GM19351 (cell line): Measurements from ENCODE around the gene PEX5.
"Not testable (repeated sequence)": the region's sequence is repeated elsewhere in the genome, so short reads cannot be mapped to it uniquely, and the experiment has no call there.

ENCODE experiments used
- ATAC-seq: cut with Tn5 transposase; IDR thresholded peaks from one replicate; pipeline ENCODE4 v1.9.1; 2021; ENCODE audit warnings: mild to moderate bottlenecking, moderate library complexity; ENCODE audit not compliant: unreplicated experiment

PEX5 gene

GRCh38 chr12:7158781-7159609 lies 30.5 kb upstream of the PEX5 start:
- ATAC-seq: no peak

DNA sequence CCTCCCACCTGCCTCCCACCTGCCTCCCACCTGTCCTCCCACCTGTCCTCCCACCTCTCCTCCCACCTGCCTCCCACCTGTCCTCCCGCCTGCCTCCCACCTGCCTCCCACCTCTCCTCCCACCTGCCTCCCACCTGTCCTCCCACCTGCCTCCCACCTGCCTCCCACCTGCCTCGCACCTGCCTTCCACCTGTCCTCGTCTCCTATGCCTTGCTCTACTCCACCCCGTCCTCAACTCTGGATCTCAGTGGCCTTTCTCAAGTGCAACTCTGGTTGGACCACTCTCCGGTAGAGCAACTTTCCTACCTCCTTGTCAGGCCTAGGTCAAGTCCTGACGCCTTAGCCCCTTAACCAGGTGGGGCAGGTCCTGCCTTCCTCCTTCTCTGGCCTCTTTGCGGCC lies 29.3 kb upstream of the PEX5 start:
- no peak for ATAC-seq

DNA sequence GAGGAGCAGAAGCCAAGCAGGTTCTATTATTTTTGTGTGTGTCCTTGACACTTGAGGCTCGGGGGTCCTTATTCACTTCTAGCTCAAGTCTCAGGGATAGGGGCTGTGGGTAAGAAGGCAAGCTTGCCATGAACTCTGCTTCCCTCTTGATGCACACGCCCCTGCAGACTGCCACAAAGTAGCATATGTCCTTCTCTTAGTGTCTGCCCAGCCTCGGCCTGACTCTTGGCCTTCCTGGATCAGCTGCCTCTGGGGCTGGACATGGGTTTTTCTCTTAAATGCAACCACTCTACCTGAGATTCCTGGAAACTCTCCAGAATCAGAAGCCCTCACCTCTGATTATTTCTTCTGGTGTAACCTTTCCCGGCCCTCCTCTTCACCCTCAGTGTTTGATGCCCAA lies 28.2 kb upstream of the PEX5 start:
- no peak for ATAC-seq

DNA sequence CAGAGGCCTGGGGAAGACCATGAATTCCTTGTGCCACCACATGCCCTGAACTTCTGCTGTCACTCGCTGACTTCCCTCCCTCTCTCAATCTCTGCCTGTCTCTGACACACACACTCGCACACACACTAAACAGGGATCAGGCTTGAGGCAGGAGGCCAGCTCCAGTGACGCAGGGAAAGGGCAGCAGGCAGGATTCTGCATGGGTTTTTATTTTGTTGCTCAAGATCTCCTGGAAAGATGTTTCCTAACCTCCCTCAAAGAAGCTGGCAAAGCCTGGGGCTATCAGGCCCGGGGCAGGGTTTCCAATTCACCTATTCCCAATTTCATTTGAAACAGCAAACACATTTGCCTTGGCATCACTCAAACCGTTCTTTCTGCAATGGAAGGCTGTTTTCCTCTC lies 27.7 kb upstream of the PEX5 start:
- ATAC-seq: no peak

DNA sequence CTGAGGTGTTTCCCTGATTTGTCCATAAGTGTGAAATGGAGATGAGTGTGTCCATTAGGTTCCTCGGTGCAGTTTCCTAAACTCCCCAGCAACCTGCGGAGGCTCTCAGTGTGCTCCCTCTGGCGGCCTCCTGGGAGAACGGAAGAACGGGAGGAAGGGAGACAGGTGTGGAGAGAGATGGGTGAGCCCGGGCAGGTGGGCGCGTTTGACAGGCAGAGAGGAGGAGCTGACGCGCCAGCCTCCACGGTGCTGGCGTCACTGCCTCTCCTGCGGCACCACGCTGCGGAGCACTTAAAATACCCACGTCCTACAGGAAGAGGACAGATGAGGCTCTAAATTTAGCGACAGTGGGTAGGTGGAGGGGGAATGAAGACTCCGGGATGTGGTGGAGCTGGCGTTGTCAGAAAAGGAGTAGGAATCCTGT lies 26.8 kb upstream of the PEX5 start:
- ATAC-seq: no peak

GRCh38 chr12:7169951-7170350 lies 19.5 kb upstream of the PEX5 start:
- ATAC-seq: no peak

DNA sequence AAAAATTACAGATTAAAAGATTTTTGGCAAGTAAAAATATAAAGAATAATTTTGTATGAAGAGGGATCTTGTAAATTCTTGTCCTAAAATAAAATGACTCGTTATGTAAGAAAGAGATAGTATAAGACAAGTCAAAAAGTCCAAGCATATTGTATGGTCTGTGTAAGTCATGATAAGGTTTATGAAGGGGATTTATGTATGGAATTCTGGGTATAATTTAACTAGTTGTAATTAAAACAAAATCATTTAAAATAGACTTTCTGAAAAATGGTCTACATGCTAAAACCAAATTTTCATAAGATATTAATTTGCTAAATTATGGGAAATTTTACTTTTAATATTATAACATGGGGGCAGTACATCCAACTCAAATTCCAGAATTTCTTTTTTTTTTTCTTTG lies 17.6 kb upstream of the PEX5 start:
- no peak for ATAC-seq

DNA sequence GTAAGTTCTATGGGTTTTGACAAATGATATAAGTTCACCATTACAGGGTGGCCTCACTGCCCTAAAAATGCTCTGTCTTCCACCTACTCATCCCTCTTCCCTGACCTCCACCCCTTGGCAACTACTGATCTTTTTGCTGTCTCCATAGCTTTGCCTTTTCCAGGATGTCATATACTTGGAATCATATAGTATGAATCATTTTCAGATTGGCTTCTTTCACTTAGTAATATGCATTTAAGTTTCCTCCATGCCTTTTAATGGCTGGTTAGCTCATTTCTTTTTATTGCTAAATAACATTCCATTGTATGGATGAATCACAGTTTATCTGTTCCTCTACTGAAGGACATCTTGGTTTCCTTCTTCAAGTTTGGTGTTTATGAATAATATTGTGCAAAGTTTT lies 14.0 kb upstream of the PEX5 start:
- no peak for ATAC-seq

DNA sequence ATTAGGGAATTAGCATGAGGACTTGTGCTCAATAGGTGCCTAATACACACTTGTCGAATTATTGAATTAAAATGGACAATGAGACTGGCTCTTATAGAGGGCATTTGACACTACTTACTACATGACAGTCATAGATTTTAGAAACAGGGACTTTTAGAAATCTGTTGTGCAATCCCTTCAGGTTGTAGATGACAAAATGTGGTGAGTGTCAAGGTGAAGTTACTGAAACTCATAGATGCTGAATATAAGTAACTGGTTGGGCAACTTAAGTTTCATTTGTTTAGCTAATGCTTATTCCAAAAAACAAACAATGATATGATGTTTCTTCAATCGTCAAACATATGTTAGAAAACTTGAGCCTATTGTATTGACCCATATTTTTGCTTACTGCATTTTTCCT lies 12.9 kb upstream of the PEX5 start:
- ATAC-seq: no peak

DNA sequence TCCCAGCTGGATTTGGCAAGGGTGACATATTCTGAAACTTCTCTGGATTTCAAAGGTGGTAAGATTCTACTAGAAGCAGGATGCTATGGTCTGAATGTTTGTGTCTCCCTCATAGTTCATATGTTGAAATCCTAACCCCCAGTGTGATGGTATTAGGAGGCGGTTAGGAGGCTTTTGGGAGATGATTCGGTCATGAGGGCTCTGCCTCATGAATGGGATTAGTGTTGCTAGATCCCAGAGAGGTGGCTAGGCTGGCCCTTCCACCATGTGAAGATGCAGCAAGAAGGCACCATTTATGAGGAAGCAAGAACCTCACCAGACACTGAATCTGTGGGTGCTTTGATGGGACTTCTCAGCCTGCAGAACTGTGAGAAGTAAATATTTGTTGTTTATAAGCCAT lies 11.0 kb upstream of the PEX5 start:
- ATAC-seq: no peak

DNA sequence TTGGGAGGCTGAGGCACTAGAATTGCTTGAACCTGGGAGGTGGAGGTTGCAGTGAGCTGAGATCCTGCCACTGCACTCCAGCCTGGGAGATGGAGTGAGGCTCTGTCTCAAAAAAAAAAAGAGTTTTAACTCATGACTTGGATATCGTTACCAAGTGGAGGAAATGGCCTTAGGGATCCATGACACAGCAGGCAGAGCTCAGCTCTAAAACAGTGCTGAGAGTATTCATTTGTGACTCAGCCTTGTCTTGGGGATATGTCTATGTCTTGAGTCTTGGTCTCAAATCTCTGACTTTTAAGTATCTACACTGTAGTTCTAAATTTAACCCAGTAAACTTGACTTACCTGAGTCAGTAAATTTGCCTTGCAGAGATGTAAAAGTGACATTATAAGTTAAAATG lies 8.8 kb upstream of the PEX5 start:
- no peak for ATAC-seq

DNA sequence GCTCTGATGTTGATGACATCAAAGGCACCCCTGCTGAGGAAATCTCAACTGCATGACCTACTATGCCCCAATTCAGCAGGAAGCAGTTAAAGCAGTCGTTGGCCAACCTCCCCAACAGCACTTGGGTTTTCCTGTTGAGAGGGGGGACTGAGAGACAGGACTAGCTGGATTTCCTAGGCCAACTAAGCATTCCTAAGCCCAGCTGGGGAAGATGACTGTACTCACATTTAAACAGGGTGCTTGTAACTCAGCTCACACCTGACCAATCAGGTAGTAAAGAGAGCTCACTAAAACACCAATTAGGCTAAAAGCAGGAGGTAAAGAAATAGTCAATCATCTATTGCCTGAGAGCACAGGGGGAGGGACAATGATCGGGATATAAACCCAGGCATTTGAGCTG lies 3.4 kb upstream of the PEX5 start:
- ATAC-seq: not testable (repeated sequence)

DNA sequence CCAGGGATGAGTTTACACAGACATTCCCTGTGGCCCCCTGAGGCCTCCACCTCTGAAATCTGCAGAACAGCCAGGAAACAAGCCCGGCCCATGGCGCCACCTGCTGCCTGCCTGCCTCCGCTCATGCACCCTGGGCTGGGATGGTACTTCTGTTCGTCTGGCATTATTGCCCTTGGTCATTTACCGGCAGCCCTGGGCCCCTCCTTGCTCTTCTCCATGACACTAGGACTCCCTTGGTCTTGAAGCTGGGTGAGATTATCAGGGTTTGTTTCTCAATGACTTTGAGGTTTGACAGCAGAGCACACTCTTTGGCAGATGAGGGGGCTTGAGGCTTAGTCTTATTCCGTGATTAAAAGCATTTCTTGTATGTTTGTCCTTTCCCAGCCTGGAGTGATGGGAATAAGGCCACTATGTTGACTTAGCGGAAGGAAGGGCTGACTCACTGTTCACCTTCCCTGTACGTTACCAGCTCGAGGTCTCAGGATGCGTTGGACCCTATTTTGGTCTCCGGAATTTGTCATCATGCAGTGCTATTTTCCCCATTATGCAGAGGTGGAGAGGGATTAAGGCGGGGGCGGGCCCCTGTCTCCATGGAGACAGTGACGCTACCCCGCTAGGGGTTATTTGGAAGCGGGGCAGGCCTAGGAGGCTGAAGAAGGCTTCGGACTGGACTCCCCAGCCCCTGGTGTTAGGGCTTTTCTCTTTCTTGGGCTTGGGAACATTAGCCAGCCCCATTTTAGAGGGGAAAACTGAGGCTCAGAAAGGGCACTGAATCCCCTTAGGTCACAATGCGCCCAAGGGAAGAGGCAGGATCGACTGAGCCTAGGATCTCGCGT lies 706 bp upstream of the PEX5 start:
- ATAC-seq: peak; percentile 39

- peak; percentile 3 for ATAC-seq
Measured at GRCh38 chr12:7190268-7191055, 976 bp downstream of the PEX5 start.

- ATAC-seq: no peak
Measured at GRCh38 chr12:7193674-7194073, 4.2 kb downstream of the PEX5 start.

GRCh38 chr12:7197841-7198240 lies 8.4 kb downstream of the PEX5 start:
- no peak for ATAC-seq

- no peak for ATAC-seq
Measured at GRCh38 chr12:7203109-7203508, 13.6 kb downstream of the PEX5 start.

DNA sequence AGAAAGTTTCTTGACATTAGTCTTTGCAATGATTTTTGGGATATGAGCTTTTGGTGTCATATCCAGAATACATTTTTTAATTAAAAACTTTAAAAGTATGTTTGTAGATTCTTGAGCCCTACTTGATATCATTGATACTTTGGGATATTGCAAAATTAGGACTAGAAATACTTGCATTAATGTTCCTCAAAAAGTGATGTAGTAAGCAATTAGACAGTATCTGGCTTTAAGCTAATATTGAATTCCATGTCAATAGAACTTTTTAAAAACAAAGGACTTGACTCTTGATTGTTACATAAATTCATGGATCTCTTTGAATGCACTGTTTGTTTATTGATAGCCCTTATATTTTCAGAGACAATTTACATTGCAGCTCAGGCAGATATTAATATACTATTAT lies 15.6 kb downstream of the PEX5 start:
- ATAC-seq: no peak

- ATAC-seq: no peak
Measured at GRCh38 chr12:7206691-7207090, 17.2 kb downstream of the PEX5 start.

DNA sequence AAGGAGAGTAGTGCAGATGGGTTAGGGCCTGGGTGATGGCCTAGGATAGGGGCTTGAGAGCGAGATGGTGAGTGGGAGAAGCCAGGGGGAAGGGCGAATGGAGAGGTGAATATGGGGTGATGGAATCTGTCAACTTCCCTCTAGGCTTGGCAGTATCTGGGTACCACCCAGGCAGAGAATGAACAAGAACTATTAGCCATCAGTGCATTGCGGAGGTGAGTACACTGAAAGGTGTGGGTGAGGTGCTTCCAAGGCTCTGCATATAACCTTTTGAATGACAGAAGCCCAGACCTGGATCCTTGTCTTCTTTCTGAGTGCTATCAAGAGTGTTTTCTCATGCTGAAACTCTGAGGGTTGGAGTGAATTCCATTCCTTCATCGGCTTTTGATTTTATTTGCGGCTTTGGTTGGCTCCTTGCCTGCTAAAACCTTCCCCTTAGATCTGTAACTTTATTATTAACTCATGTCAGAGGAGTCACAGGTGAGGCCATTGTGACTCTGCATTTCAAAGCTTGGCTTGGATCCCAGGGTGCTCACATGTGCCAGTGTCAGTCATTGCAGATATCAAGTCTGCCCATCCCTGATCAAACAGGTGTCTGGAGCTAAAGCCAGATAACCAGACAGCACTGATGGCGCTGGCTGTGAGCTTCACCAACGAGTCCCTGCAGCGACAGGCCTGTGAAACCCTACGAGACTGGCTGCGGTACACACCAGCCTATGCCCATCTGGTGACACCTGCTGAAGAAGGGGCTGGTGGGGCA lies 18.6 kb downstream of the PEX5 start:
- no peak for ATAC-seq

DNA sequence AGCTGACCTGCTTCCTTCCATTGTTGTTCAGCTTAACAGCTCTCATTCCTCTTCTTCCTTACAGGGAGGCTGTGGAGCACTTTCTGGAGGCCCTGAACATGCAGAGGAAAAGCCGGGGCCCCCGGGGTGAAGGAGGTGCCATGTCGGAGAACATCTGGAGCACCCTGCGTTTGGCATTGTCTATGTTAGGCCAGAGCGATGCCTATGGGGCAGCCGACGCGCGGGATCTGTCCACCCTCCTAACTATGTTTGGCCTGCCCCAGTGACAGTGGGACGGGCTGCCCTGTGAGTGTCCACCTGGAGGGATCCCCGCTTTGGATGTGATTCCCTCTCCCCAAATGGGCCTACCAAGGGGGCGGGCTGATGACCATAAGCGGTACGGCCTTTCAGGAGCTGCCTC lies 20.5 kb downstream of the PEX5 start:
- ATAC-seq: no peak
